ENCODE results near the gene CFAP53.

- TF ChIP-seq CTCF (IDR thresholded peaks at IDR 0.05): no peak
- TF ChIP-seq POLR2A (IDR thresholded peaks at IDR 0.05): no peak
Measured at GRCh38 chr18:50301074-50301473, 34.8 kb upstream of the CFAP53 start.

All from heart left ventricle (tissue), 13 donors.